Measurements from ENCODE around the gene PYCR2.
A peak's percentile ranks its signal among the peaks of the same experiment; 100 is the strongest.
"Not testable (repeated sequence)": the region's sequence is repeated elsewhere in the genome, so short reads cannot be mapped to it uniquely, and the experiment has no call there.

The PYCR2 gene

GRCh38 chr1:225923692-225924555 lies at the start of gene PYCR2:
PYCR2 (minus strand) TSS chr1:225924250; CDS start chr1:225924110, 140 bp downstream.
- peak; percentile 86 for DNase-seq

DNA sequence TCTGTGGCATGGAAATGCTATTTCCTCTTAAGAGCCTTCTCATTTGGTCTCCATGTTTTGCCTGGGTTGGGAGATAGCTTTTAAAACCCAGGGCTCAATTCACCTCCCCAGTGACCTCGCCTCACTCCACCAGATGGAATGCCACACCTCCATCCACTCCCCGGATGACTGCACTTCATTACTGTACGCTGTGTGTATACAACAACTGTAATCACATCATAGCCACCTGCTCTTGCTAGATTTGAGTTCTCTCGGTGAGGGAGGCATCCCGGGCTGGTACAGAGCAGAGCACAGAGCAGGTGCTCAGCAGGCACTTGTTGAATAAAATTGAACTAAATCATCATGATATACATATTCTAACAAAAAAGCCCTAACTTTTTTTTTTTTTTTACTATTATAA lies 49.1 kb upstream of the PYCR2 start:
- no peak for DNase-seq

DNA sequence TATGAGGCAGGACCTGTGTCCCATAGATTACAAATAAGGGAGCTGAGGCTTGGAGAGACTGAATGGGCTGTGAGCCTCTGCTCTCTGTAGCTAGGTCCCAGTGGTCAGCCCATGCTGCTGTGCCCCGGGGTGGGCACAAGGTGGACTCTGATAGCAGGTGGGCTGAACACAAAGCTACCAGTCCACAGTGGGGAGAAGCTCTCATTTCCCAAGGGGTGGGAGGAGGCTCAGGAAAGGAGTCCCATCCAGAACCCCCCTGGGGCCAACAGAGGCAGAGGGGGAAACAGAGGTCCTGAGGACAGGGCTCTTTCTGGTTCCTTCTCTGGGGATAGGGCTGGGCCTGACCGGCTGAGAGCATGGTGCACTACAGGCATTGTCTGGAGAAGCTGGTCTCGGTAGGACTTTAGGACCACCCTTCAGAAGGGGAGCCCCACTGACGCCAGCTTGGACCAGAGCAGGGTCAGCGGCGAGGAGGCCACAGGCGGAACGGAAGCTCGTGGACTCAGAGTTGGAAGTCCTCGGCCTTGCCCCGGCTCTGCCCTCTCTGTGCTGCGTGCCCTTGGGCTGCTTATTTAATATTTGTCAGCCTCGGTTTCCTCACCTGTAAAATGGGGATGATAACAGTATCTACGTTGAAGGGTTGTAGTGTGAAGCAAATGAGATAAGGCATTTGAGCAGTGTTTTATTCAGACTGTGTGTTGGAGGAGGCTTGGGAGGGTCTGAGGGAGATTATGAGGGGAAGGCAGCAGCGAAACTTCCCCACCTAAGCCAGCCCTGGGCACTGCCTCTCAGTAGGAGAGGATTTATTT lies 48.5 kb upstream of the PYCR2 start:
- DNase-seq = no peak

DNA sequence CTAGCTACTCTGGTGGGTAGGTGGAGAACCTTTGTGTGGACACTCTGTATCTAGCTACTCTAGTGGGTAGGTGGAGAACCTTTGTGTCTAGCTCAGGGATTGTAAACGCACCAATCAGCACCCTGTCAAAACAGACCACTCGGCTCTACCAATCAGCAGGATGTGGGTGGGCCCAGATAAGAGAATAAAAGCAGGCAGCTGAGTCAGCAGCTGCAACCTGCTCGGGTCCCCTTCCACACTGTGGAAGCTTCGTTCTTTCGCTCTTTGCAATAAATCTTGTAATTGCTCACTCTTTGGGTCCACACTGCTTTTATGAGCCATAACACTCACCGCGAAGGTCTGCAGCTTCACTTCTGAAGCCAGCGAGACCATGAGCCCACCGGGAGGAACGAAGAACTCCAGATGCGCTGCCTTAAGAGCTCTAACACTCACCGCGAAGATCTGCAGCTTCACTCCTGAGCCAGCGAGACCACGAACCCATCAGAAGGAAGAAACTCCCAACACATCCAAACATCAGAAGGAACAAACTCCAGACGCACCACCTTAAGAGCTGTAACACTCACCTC lies 46.6 kb upstream of the PYCR2 start:
- not testable (repeated sequence) for DNase-seq

- DNase-seq = not testable (repeated sequence)
Measured at GRCh38 chr1:225969751-225970150, 45.7 kb upstream of the PYCR2 start.

DNA sequence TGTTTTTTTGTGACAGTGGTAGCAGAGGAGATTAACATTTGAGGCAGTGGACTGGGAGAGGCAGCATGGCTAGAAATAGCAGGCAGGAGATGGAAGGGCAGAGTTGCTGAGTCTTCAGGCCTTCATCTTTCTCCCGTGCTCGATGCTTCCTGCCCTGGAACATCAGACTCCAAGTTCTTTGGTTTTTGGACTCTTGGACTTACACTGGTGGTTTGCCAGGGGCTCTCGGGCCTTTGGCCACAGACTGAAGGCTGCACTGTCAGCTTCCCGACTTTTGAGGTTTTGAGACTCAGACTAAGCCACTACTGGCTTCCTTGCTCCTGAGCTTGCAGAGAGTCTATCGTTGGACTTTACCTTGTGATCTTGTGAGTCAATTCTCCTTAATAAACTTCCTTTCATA lies 41.2 kb upstream of the PYCR2 start:
- no peak for DNase-seq

GRCh38 chr1:225963735-225964530 lies 39.9 kb upstream of the PYCR2 start:
- no peak for DNase-seq

GRCh38 chr1:225962440-225962975 lies 38.5 kb upstream of the PYCR2 start:
- no peak for DNase-seq

GRCh38 chr1:225961659-225962439 lies 37.8 kb upstream of the PYCR2 start:
- DNase-seq = no peak

DNA sequence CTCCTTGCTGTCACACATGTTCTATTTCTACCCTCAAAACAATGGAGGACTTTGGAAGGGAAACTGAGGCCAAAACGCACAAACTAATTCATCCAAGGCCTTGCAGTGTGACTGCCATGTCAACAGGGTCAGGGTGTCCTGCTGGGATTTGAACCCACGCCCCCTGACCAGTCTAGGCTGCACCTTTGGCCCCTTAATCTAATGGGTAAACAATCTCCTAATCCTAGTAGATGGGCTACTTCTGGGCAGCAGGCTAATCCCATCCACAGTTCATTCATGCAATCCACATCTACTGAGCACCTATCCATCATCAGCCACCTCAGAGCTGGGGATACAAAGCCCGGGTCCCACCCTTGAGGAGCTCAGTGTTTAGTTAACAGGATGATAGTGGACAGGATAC lies 34.0 kb upstream of the PYCR2 start:
- DNase-seq = no peak

GRCh38 chr1:225954753-225955152 lies 30.7 kb upstream of the PYCR2 start:
- DNase-seq = no peak

DNA sequence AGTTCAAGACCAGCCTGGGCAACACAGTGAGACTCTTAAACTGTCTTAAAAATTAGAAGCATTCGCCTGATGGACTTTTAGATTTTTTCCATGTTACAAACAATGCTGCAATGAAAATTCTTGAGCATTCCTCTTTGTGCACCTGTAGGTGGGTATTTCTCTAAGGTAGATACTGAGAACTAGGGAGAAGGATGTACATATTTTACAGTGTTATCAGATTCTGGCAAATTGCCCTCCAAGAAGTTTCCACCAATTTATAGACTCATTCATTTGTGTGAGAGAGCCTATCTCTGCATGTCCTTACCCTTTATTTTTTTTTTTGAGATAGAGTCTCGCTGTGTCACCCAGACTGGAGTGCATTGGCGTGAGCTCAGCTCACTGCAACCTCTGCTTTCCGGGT lies 29.3 kb upstream of the PYCR2 start:
- no peak for DNase-seq

DNA sequence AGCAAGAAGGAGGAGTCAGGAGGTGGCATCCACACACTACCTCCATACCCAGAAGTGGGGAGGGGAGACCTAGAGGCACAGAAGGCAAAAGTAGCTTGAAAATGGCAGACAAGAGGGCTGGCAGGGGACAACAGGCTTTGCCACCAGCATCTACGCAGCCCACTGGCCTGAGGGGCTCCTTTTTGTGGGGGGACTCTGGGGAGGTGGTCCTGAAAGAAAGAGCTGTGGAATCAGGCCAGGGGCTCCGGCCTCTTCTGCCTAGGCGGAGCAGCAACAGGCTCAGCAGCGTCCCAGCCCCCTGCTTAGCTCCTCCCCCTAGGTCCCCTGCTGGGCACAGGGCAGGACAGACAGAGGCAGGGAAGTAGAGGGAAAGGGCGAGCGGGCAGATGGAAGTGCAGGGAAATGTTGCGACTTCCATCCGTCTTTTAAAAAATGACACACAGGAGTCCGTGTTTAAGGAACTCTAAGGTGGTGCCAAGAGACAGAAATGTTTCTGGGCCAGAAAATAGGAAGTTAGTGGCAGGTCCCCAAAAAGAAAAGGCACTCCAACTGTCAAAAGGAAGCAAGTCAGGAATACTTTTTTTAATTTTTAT lies 27.0 kb upstream of the PYCR2 start:
- no peak for DNase-seq

- DNase-seq = no peak
Measured at GRCh38 chr1:225949041-225949440, 25.0 kb upstream of the PYCR2 start.

GRCh38 chr1:225946803-225947202 lies 22.8 kb upstream of the PYCR2 start:
- DNase-seq = no peak

DNA sequence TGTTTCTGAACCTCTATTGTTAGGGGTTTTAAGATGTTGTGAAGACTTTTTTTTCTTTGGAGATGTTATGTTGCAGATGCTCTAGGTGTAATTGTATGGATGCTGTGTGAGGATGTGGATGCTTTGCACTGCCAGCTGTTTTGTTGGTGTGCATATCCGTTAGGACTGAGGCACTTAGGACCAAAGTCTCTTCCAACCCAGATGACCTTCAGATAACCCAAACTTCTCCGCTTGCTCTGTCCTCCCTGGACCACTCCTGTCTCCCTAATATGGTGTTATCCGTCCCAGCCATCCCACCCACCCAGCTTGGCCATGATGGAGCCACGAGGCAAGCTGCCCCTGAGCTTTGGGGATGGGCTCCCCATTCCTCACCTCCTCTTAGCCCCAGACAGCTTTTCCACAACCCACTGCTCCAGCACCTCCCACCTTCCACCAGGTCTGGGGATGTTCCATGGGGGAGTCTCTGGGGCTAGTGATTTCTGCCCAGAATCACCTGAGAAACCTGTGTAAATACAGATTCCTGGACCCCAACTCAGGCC lies 22.1 kb upstream of the PYCR2 start:
- no peak for DNase-seq

DNA sequence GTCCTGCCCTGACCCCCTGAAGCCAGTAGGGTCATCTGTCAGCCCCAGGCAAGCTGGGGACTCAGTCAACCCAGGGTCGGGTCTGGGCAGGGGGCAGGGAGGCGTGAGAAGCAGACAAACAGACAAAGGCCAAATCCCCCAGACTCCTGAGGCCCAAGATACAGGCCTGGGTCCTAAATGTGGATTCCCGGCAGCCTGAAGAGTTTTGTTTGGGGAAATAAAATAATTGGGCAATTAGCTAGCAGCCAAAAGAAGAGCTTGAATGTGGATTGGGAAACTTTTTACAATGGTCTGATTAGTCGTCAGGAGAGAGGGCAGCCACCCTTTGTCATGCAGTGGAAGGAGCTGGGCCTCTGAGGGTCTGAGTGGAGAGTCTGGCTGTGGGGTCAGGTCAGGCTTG lies 21.5 kb upstream of the PYCR2 start:
- no peak for DNase-seq

GRCh38 chr1:225944951-225945350 lies 20.9 kb upstream of the PYCR2 start:
- peak; percentile 63 for DNase-seq

GRCh38 chr1:225944387-225944786 lies 20.3 kb upstream of the PYCR2 start:
- no peak for DNase-seq

GRCh38 chr1:225943582-225943981 lies 19.5 kb upstream of the PYCR2 start:
- no peak for DNase-seq

DNA sequence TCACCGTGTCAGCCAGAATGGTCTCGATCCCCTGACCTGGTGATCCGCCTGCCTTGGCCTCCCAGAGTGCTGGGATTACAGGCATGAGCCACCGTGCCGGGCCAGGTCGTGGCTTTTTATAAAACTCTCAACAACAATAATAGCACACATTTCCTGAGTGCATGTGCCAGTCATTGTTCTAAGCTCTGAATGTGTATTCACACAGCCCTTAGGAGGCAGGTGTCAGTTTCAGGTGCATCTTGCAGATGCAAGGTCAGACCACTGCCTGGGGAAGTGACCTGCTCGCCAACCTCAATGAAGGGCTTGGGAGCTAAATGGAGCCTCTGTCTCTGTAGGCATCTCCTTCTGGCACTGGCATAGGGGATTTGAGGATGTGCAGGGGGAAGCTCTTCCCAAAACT lies 18.5 kb upstream of the PYCR2 start:
- no peak for DNase-seq

Measured in SIG-M5 (cell line).